GM21717 (cell line): ENCODE results near the gene METTL17.

Experiments used
- ATAC-seq: cut with Tn5 transposase; IDR thresholded peaks from one replicate; pipeline ENCODE4 v1.9.1; 2021; ENCODE audit warnings: mild to moderate bottlenecking, moderate library complexity; ENCODE audit not compliant: unreplicated experiment

The METTL17 gene

GRCh38 chr14:21041676-21042433, 52.1 kb downstream of the METTL17 start, which contains the start of gene RNASE7:
Gene RNASE7 (plus strand): TSS chr14:21042362. CDS start chr14:21042993, 631 bp downstream.
- ATAC-seq = no peak

DNA sequence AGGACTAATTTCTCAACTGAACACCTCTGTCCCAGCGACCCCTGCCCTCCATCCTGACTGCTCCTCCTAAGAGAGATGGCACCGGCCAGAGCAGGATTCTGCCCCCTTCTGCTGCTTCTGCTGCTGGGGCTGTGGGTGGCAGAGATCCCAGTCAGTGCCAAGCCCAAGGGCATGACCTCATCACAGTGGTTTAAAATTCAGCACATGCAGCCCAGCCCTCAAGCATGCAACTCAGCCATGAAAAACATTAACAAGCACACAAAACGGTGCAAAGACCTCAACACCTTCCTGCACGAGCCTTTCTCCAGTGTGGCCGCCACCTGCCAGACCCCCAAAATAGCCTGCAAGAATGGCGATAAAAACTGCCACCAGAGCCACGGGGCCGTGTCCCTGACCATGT, 53.1 kb downstream of the METTL17 start:
- no peak for ATAC-seq

GRCh38 chr14:21043387-21043973, 53.7 kb downstream of the METTL17 start:
- no peak for ATAC-seq

DNA sequence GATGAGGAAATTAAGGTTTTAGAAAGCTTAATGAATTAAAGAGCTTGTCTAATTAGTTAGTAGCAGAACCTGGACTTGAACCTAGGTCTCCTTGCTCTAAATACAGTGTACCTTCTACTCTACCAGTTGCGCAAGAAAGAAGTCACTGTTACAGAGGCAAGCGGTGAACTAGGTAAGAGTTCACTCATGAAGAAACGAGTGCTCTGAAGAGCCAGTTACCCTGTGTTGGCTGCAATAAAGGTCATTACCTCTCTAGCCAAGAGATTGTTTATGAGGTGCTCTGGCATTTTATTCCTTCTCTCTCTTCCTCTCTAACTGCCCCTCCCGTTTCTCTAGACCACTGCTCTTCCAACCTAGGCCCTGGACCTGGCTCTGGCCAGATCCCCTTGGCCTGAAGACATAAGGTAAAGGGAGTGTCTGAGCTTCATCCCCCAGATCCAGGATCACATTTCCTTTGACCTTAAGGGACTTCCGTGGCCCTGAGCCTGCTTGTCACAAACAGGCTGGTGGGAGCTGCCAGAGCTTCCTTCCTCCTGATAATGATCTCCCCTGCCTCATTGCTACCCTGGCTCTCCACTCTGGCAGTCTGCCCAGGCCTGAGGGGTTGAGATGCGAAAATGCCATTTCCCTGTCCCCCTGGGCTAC, 54.3 kb downstream of the METTL17 start:
- ATAC-seq = no peak
